Skin epidermis (tissue), 12 donors: Measurements from ENCODE around the gene HPSE2.

Experiments
- H3K27ac ChIP-seq, 21 experiments: fragments of 200-600 bp; sonication (generic) in 11 of 21; one replicate each; pipeline ENCODE4 v1.5.0; 2020; ENCODE audit warnings: mild to moderate bottlenecking in 3 of 21, inconsistent platforms in 2 of 21, moderate library complexity in 2 of 21
- H3K4me3 ChIP-seq, 7 experiments: fragments of 200-600 bp; sonication (generic) in 2 of 7; one replicate each; pipeline ENCODE4 v1.5.0; 2020; ENCODE audit warnings: inconsistent platforms in 2 of 7, mild to moderate bottlenecking in 2 of 7, moderate library complexity in 1 of 7

HPSE2 gene

GRCh38 chr10:98646998-98647917 is 588.4 kb downstream of the HPSE2 start:
- H3K4me3 ChIP-seq, result no peak overlapping the region
- no peak overlapping the region for H3K27ac ChIP-seq

- H3K4me3 ChIP-seq, result no peak overlapping the region
Measured at GRCh38 chr10:98644466-98644865, 591.2 kb downstream of the HPSE2 start.

GRCh38 chr10:98642281-98642680 is 593.4 kb downstream of the HPSE2 start:
- no peak overlapping the region for H3K4me3 ChIP-seq

More at GRCh38 chr10:98644466-98644865, 591.2 kb downstream of the HPSE2 start:
- H3K27ac ChIP-seq, result no peak overlapping the region

GRCh38 chr10:98638920-98639319 is 596.7 kb downstream of the HPSE2 start:
- Histone ChIP-seq H3K27ac (peak overlapping the region in 1 of 21 experiments; percentile 4), H3K4me3 (no peak overlapping the region)

More at GRCh38 chr10:98642281-98642680, 593.4 kb downstream of the HPSE2 start:
- no peak overlapping the region for H3K27ac ChIP-seq

GRCh38 chr10:98636921-98637329 is 598.7 kb downstream of the HPSE2 start:
- Histone ChIP-seq H3K4me3 (no peak overlapping the region), H3K27ac (no peak overlapping the region)

- no peak overlapping the region for H3K4me3 ChIP-seq
- H3K27ac ChIP-seq, result no peak overlapping the region
Measured at GRCh38 chr10:98632456-98633150, 603.0 kb downstream of the HPSE2 start.

- H3K27ac ChIP-seq, result no peak overlapping the region
- no peak overlapping the region for H3K4me3 ChIP-seq
Measured at GRCh38 chr10:98628206-98628605, 607.4 kb downstream of the HPSE2 start.

- H3K4me3 ChIP-seq, result no peak overlapping the region
- H3K27ac ChIP-seq, result no peak overlapping the region
Measured at GRCh38 chr10:98627711-98628110, 607.9 kb downstream of the HPSE2 start.

GRCh38 chr10:98624963-98625362 is 610.7 kb downstream of the HPSE2 start:
- no peak overlapping the region for H3K4me3 ChIP-seq
- H3K27ac ChIP-seq, result no peak overlapping the region

GRCh38 chr10:98623176-98623575 is 612.5 kb downstream of the HPSE2 start:
- H3K27ac ChIP-seq, result no peak overlapping the region
- H3K4me3 ChIP-seq, result no peak overlapping the region

- Histone ChIP-seq H3K27ac (no peak overlapping the region), H3K4me3 (no peak overlapping the region)
Measured at GRCh38 chr10:98621630-98622029, 614.0 kb downstream of the HPSE2 start.

GRCh38 chr10:98620503-98620902 is 615.1 kb downstream of the HPSE2 start:
- no peak overlapping the region for H3K4me3 ChIP-seq
- H3K27ac ChIP-seq, result no peak overlapping the region

GRCh38 chr10:98619446-98619845 is 616.2 kb downstream of the HPSE2 start:
- no peak overlapping the region for H3K27ac ChIP-seq
- no peak overlapping the region for H3K4me3 ChIP-seq

GRCh38 chr10:98617906-98618520 is 617.6 kb downstream of the HPSE2 start:
- Histone ChIP-seq H3K27ac (no peak overlapping the region), H3K4me3 (no peak overlapping the region)

GRCh38 chr10:98613446-98613845 is 622.2 kb downstream of the HPSE2 start:
- H3K4me3 ChIP-seq, result no peak overlapping the region
- no peak overlapping the region for H3K27ac ChIP-seq

- no peak overlapping the region for H3K4me3 ChIP-seq
Measured at GRCh38 chr10:98611436-98611835, 624.2 kb downstream of the HPSE2 start.

GRCh38 chr10:98610836-98611235 is 624.8 kb downstream of the HPSE2 start:
- no peak overlapping the region for H3K27ac ChIP-seq
- H3K4me3 ChIP-seq, result no peak overlapping the region

More at GRCh38 chr10:98611436-98611835, 624.2 kb downstream of the HPSE2 start:
- H3K27ac ChIP-seq, result no peak overlapping the region

- Histone ChIP-seq H3K4me3 (no peak overlapping the region), H3K27ac (no peak overlapping the region)
Measured at GRCh38 chr10:98610301-98610700, 625.4 kb downstream of the HPSE2 start.

- Histone ChIP-seq H3K27ac (no peak overlapping the region), H3K4me3 (no peak overlapping the region)
Measured at GRCh38 chr10:98609265-98609664, 626.4 kb downstream of the HPSE2 start.

- H3K27ac ChIP-seq, result no peak overlapping the region
- no peak overlapping the region for H3K4me3 ChIP-seq
Measured at GRCh38 chr10:98608411-98608810, 627.2 kb downstream of the HPSE2 start.
